Ishikawa (cell line): Measurements from ENCODE around the gene APBA2.

ENCODE experiments used
- CEBPB ChIP-seq: IDR thresholded peaks from 2 replicates; pipeline ENCODE4 v1.6.1; 2012
- CREB1 ChIP-seq: IDR thresholded peaks from 2 replicates; pipeline ENCODE4 v1.6.1; 2012; ENCODE audit warnings: low read depth
- EGR1 ChIP-seq: IDR thresholded peaks from 2 replicates; pipeline ENCODE4 v1.6.1; 2012
- EP300 ChIP-seq: IDR thresholded peaks from 2 replicates; pipeline ENCODE4 v1.6.1; 2012; ENCODE audit warnings: borderline replicate concordance
- FOXM1 ChIP-seq: IDR thresholded peaks from 2 replicates; pipeline ENCODE4 v1.6.1; 2012; ENCODE audit warnings: low read depth, borderline replicate concordance
- NFIC ChIP-seq: IDR thresholded peaks from 2 replicates; pipeline ENCODE4 v1.6.1; 2012
- RAD21 ChIP-seq: IDR thresholded peaks from 2 replicates; pipeline ENCODE4 v1.6.1; 2012; ENCODE audit warnings: low read depth
- TAF1 ChIP-seq: IDR thresholded peaks from 2 replicates; pipeline ENCODE4 v1.6.1; 2012; ENCODE audit warnings: low read depth, mild to moderate bottlenecking
- TCF12 ChIP-seq: IDR thresholded peaks from 2 replicates; pipeline ENCODE4 v1.6.1; 2012; ENCODE audit warnings: low read depth
- TEAD4 ChIP-seq: IDR thresholded peaks from 2 replicates; pipeline ENCODE4 v1.6.1; 2012
- YY1 ChIP-seq: IDR thresholded peaks from 2 replicates; pipeline ENCODE4 v1.6.1; 2012; ENCODE audit warnings: low read depth
- ZBTB7A ChIP-seq: IDR thresholded peaks from 2 replicates; pipeline ENCODE4 v1.6.1; 2012; ENCODE audit warnings: low read depth
- TF ChIP-seq, protein P1 (sequence below): IDR thresholded peaks from 2 replicates; pipeline ENCODE4 v1.6.1; 2012
- TF ChIP-seq, protein P2 (sequence below): IDR thresholded peaks from 2 replicates; pipeline ENCODE4 v1.6.1; 2012; ENCODE audit warnings: low read depth, mild to moderate bottlenecking
- TF ChIP-seq, protein P3 (sequence below): IDR thresholded peaks from 2 replicates; pipeline ENCODE4 v1.6.1; 2012

The APBA2 gene

GRCh38 chr15:28956491-28956890 is 70.7 kb downstream of the APBA2 start:
- TF ChIP-seq EGR1, result no peak
- TF ChIP-seq YY1, result no peak
- TF ChIP-seq, protein P1, sequence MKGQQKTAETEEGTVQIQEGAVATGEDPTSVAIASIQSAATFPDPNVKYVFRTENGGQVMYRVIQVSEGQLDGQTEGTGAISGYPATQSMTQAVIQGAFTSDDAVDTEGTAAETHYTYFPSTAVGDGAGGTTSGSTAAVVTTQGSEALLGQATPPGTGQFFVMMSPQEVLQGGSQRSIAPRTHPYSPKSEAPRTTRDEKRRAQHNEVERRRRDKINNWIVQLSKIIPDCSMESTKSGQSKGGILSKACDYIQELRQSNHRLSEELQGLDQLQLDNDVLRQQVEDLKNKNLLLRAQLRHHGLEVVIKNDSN, result no peak
- TF ChIP-seq TEAD4, result no peak
- no peak for TF ChIP-seq NFIC
- TF ChIP-seq, protein P2, sequence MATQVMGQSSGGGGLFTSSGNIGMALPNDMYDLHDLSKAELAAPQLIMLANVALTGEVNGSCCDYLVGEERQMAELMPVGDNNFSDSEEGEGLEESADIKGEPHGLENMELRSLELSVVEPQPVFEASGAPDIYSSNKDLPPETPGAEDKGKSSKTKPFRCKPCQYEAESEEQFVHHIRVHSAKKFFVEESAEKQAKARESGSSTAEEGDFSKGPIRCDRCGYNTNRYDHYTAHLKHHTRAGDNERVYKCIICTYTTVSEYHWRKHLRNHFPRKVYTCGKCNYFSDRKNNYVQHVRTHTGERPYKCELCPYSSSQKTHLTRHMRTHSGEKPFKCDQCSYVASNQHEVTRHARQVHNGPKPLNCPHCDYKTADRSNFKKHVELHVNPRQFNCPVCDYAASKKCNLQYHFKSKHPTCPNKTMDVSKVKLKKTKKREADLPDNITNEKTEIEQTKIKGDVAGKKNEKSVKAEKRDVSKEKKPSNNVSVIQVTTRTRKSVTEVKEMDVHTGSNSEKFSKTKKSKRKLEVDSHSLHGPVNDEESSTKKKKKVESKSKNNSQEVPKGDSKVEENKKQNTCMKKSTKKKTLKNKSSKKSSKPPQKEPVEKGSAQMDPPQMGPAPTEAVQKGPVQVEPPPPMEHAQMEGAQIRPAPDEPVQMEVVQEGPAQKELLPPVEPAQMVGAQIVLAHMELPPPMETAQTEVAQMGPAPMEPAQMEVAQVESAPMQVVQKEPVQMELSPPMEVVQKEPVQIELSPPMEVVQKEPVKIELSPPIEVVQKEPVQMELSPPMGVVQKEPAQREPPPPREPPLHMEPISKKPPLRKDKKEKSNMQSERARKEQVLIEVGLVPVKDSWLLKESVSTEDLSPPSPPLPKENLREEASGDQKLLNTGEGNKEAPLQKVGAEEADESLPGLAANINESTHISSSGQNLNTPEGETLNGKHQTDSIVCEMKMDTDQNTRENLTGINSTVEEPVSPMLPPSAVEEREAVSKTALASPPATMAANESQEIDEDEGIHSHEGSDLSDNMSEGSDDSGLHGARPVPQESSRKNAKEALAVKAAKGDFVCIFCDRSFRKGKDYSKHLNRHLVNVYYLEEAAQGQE, result no peak
- no peak for TF ChIP-seq CREB1
- no peak for TF ChIP-seq CEBPB
- TF ChIP-seq ZBTB7A, result no peak
- TF ChIP-seq TAF1, result no peak
- TF ChIP-seq FOXM1, result no peak
- no peak for TF ChIP-seq TCF12
- TF ChIP-seq RAD21, result no peak
- TF ChIP-seq, protein P3, sequence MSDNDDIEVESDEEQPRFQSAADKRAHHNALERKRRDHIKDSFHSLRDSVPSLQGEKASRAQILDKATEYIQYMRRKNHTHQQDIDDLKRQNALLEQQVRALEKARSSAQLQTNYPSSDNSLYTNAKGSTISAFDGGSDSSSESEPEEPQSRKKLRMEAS, result no peak
- no peak for TF ChIP-seq EP300

- TF ChIP-seq, protein P2, result no peak
- no peak for TF ChIP-seq TCF12
- TF ChIP-seq ZBTB7A, result no peak
- TF ChIP-seq, protein P1, result no peak
- no peak for TF ChIP-seq RAD21
- no peak for TF ChIP-seq EGR1
- TF ChIP-seq NFIC, result no peak
- no peak for TF ChIP-seq CREB1
- no peak for TF ChIP-seq YY1
- no peak for TF ChIP-seq TAF1
- TF ChIP-seq CEBPB, result no peak
- TF ChIP-seq TEAD4, result no peak
- no peak for TF ChIP-seq FOXM1
- TF ChIP-seq, protein P3, result no peak
- no peak for TF ChIP-seq EP300
Observed at GRCh38 chr15:28957606-28958498, 72.1 kb downstream of the APBA2 start.

DNA sequence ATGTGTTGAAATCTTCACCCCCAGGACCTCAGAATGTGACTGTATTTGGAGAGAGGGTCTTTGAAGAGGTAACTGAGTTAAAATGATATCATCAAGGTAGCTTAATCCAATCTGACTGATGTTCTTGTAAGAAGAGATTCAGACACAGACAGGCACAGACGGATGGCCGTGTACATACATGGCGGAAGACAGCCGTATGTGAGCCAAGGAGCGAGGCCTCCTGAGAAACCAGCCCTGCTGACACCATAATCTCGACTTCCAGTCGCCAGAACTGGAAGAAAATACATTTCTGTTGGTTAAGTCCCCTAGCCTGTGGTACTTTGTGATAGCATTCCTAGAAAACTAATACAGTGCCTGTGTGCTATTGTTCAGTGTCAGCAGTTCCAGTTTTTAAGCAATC is 73.6 kb downstream of the APBA2 start:
- TF ChIP-seq, protein P1, result no peak
- TF ChIP-seq NFIC, result no peak
- TF ChIP-seq, protein P2, result no peak
- TF ChIP-seq ZBTB7A, result no peak
- no peak for TF ChIP-seq FOXM1
- TF ChIP-seq CEBPB, result no peak
- TF ChIP-seq YY1, result no peak
- TF ChIP-seq EP300, result no peak
- no peak for TF ChIP-seq TEAD4
- no peak for TF ChIP-seq TCF12
- no peak for TF ChIP-seq TAF1
- TF ChIP-seq EGR1, result no peak
- TF ChIP-seq, protein P3, result no peak
- no peak for TF ChIP-seq RAD21
- TF ChIP-seq CREB1, result no peak
